ENCODE measurements around the gene DACH1. TPM values are rescaled to one million over a fixed set of nuclear protein-coding genes. Genes with fewer than 3 reads are reported as not detected.

DACH1 gene
- total RNA-seq, 1 donor from 2014 or later = 8.1 TPM

DNA sequence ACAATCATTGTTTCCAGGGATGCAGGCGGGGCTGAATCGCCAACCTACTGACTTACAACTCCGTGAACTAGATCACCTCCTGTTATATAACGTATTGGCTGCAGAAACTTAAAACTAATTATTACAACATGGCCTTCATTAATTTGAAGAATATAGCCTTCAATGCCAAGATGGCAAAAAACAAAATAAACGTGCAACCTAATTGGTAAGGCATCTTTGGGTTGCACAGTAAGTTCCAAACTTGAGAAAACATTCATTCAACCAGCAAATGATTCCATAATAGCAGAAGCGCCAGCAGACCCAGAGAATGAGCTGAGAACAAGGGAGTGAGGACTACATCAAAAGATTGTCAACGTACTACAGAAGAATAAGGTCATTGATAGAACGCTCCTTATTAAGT is 39.8 kb downstream of the DACH1 start:
- intact Hi-C loops (cut with DNase I) = no loop called here
- H3K27ac ChIP-seq = no peak overlapping the region
- no peak for ATAC-seq
- H3K36me3 ChIP-seq = no peaks in the 10 kb centered on the region
- DNase-seq = no peak
- TF ChIP-seq, protein P1, sequence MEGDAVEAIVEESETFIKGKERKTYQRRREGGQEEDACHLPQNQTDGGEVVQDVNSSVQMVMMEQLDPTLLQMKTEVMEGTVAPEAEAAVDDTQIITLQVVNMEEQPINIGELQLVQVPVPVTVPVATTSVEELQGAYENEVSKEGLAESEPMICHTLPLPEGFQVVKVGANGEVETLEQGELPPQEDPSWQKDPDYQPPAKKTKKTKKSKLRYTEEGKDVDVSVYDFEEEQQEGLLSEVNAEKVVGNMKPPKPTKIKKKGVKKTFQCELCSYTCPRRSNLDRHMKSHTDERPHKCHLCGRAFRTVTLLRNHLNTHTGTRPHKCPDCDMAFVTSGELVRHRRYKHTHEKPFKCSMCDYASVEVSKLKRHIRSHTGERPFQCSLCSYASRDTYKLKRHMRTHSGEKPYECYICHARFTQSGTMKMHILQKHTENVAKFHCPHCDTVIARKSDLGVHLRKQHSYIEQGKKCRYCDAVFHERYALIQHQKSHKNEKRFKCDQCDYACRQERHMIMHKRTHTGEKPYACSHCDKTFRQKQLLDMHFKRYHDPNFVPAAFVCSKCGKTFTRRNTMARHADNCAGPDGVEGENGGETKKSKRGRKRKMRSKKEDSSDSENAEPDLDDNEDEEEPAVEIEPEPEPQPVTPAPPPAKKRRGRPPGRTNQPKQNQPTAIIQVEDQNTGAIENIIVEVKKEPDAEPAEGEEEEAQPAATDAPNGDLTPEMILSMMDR (IDR thresholded peaks at IDR 0.05) = no peak
- H3K4me3 ChIP-seq = no peak overlapping the region
- no peaks in the 10 kb centered on the region for H3K27me3 ChIP-seq (ENCODE audit: low read depth)
- H3K9me3 ChIP-seq = no peaks in the 10 kb centered on the region
- no peaks in the 10 kb centered on the region for H3K4me1 ChIP-seq

DNA sequence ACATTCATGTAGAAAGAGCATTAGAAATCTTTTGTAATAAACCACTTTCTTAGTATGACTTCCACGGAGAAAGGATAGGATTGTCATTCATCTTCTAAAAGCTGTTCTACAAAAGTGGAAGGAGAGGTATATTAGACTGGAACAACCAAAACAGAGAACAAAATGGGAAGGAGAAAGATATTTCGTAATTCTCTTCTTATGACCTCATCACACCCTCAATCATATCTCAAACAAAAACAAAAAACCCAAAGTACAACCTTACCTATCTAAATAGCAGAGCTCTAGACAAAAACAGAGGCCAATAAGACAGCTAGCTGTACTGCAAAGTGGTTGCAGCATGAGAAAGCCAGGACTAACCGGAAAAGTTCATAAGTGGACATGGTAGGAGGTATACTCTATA is 46.3 kb downstream of the DACH1 start:
- DNase-seq = no peak
- Histone ChIP-seq H3K4me1 (no peaks in the 10 kb centered on the region), H3K36me3 (no peaks in the 10 kb centered on the region), H3K9me3 (no peaks in the 10 kb centered on the region), H3K4me3 (no peak overlapping the region), H3K27me3 (ENCODE audit: low read depth) (no peaks in the 10 kb centered on the region), H3K27ac (no peak overlapping the region)
- ATAC-seq = no peak
- TF ChIP-seq, protein P1 (IDR thresholded peaks at IDR 0.05) = no peak
- intact Hi-C loops (cut with DNase I) = no loop called here

DNA sequence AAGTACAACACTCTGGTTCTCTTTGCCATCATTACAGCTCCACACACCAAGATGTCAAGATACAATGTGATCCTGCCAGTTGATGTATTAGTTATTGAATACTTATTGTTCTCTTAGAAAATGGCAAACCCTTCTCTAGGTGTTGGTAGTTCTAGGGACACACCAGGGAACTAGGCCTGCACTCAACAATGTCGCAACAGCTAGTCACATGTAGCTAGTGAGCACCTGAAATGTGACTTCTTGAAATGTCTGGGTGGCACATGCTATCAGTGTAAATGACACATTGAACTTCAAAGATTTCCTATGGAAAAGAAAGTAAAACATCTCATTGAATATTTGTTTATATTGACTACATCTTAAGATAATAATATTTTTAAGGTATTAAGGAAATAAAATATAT is 49.7 kb downstream of the DACH1 start:
- DNase-seq = no peak
- H3K36me3 ChIP-seq = no peaks in the 10 kb centered on the region
- H3K27me3 ChIP-seq (ENCODE audit: low read depth) = no peaks in the 10 kb centered on the region
- no peaks in the 10 kb centered on the region for H3K9me3 ChIP-seq
- H3K4me3 ChIP-seq = no peak overlapping the region
- no peaks in the 10 kb centered on the region for H3K4me1 ChIP-seq
- ATAC-seq = no peak
- intact Hi-C loops (cut with DNase I) = no loop called here
- TF ChIP-seq, protein P1 (IDR thresholded peaks at IDR 0.05) = no peak
- H3K27ac ChIP-seq = no peak overlapping the region

DNA sequence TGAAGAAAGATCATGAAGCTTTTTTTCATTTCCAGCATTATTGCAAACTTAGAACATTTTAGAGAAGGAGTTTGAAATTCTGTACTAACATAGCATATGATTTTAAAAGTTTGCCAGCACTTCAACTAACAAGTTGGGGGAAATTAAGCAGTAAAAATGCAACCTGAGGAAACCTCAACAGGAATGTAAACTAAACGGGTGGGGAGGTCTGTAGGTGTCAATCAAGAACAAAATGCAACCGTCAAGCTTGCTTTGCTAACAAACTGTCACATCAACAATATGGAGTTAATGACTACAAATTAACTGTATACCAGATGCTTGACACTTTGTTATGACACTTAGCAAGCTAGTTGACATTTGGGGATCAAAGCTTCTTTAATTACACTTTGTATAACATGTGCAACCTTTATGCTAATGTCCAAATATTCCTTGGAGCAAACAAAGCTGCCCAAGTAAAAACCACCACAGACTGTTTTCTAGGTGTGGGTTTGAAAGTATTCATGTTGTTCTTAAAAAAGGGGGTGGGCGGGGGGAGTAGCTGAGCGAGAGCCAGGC is 52.1 kb downstream of the DACH1 start:
- H3K27me3 ChIP-seq (ENCODE audit: low read depth) = no peaks in the 10 kb centered on the region
- no peak for DNase-seq
- ATAC-seq = no peak
- no peaks in the 10 kb centered on the region for H3K9me3 ChIP-seq
- H3K4me1 ChIP-seq = no peaks in the 10 kb centered on the region
- intact Hi-C loops (cut with DNase I) = no loop called here
- no peak overlapping the region for H3K27ac ChIP-seq
- H3K4me3 ChIP-seq = no peak overlapping the region
- no peaks in the 10 kb centered on the region for H3K36me3 ChIP-seq
- TF ChIP-seq, protein P1 (IDR thresholded peaks at IDR 0.05) = no peak

DNA sequence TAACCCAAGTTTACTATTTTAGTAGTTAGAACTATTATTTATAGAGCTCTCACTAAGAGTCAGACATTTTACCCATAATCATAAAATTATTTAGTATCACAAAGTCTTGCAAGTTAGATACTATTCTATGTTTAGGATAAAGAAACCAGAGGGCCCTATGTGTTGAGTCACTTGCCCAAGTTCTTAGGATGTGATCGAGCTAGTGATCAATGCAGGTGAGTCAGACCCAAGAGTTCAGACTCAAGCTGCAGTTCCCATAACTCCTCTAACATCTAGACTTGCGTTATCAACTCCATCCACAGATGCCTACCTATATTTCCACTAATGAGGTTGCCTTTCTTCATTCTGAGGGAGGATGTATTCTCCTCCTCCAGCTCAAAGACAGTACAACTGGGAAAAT is 53.8 kb downstream of the DACH1 start:
- Histone ChIP-seq H3K27me3 (ENCODE audit: low read depth) (no peaks in the 10 kb centered on the region), H3K9me3 (no peaks in the 10 kb centered on the region), H3K4me1 (no peaks in the 10 kb centered on the region), H3K36me3 (no peaks in the 10 kb centered on the region), H3K4me3 (no peak overlapping the region), H3K27ac (no peak overlapping the region)
- intact Hi-C loops (cut with DNase I) = no loop called here
- DNase-seq (no peak), ATAC-seq (no peak)
- TF ChIP-seq, protein P1 (IDR thresholded peaks at IDR 0.05) = no peak

DNA sequence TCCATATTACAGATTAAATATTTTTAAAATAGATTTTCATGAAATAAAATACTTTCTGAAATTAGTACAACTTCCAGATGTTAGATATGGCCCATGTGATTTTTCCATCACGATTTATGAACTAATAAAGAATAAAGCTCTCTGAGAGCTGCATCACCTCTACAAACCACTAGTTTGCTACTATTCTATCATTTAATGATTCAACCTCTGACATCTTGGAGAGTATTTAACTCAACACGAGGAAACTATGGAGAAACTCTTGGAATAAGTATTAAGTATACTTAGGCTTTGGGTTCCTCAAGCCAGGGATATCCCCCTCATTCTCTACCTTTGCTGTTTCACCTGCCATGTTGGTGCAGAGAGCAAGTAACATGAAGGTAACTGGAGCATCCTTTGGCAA is 55.7 kb downstream of the DACH1 start:
- no peak for DNase-seq
- Histone ChIP-seq H3K4me1 (no peaks in the 10 kb centered on the region), H3K4me3 (no peak overlapping the region), H3K27ac (no peak overlapping the region), H3K36me3 (no peaks in the 10 kb centered on the region), H3K27me3 (ENCODE audit: low read depth) (no peaks in the 10 kb centered on the region), H3K9me3 (no peaks in the 10 kb centered on the region)
- ATAC-seq = no peak
- TF ChIP-seq, protein P1 (IDR thresholded peaks at IDR 0.05) = no peak
- intact Hi-C loops (cut with DNase I) = no loop called here
